NCI-H2196 treated with DMSO at 0.1 percent for 48 hours (cell line): ENCODE data around the gene PIK3AP1.
"Not testable (repeated sequence)": the region's sequence is repeated elsewhere in the genome, so short reads cannot be mapped to it uniquely, and the experiment has no call there.

ENCODE experiments used
- DNase-seq: peaks from one replicate; lab custom pipeline; 2025; ENCODE audit not compliant: unreplicated experiment; lab: John Stamatoyannopoulos, UW

The PIK3AP1 gene

GRCh38 chr10:96699613-96700012, 20.7 kb downstream of the PIK3AP1 start:
- DNase-seq = no peak

GRCh38 chr10:96698305-96698704, 22.0 kb downstream of the PIK3AP1 start:
- DNase-seq = not testable (repeated sequence)

- no peak for DNase-seq
Observed at GRCh38 chr10:96697438-96697837, 22.9 kb downstream of the PIK3AP1 start.

GRCh38 chr10:96696845-96697425, 23.4 kb downstream of the PIK3AP1 start:
- no peak for DNase-seq

- DNase-seq = no peak
Observed at GRCh38 chr10:96695975-96696634, 24.2 kb downstream of the PIK3AP1 start.

GRCh38 chr10:96695366-96695765, 24.9 kb downstream of the PIK3AP1 start:
- no peak for DNase-seq

- no peak for DNase-seq
Observed at GRCh38 chr10:96693431-96693830, 26.9 kb downstream of the PIK3AP1 start.

- DNase-seq = no peak
Observed at GRCh38 chr10:96692427-96692826, 27.9 kb downstream of the PIK3AP1 start.

GRCh38 chr10:96691761-96692160, 28.6 kb downstream of the PIK3AP1 start:
- no peak for DNase-seq

GRCh38 chr10:96690755-96691730, 29.3 kb downstream of the PIK3AP1 start:
- DNase-seq = no peak

GRCh38 chr10:96688789-96689188, 31.5 kb downstream of the PIK3AP1 start:
- no peak for DNase-seq

GRCh38 chr10:96687317-96688012, 32.8 kb downstream of the PIK3AP1 start:
- DNase-seq = no peak

GRCh38 chr10:96686514-96686913, 33.8 kb downstream of the PIK3AP1 start:
- no peak for DNase-seq

- DNase-seq = no peak
Observed at GRCh38 chr10:96685306-96685705, 35.0 kb downstream of the PIK3AP1 start.

GRCh38 chr10:96684826-96685225, 35.5 kb downstream of the PIK3AP1 start:
- DNase-seq = no peak

GRCh38 chr10:96683710-96684109, 36.6 kb downstream of the PIK3AP1 start:
- DNase-seq = no peak

GRCh38 chr10:96683065-96683464, 37.2 kb downstream of the PIK3AP1 start:
- DNase-seq = no peak

GRCh38 chr10:96681524-96681923, 38.8 kb downstream of the PIK3AP1 start:
- no peak for DNase-seq

- not testable (repeated sequence) for DNase-seq
Observed at GRCh38 chr10:96680463-96680862, 39.9 kb downstream of the PIK3AP1 start.

GRCh38 chr10:96678725-96679124, 41.6 kb downstream of the PIK3AP1 start:
- DNase-seq = no peak
